ENCODE measurements around the gene NELL1.

The NELL1 gene

DNA sequence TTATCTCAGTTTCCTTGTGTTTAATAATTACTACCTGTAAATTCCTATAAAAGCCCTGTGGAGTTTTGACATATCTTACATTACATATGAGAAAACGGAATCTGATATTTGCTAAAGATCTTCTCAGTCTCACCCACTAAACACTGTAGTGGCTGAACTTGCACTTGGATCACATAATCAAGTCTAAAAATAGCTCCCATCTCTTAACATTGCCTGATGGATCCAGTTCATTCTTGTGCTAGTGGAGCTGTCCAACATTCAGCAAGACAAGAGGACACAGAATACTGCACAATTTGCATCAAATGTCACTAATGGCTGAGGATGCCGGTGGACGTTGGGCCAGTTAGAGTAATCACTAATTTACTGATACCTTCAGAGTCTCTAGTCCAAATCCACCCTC, 953.6 kb downstream of the NELL1 start:
- no peak overlapping the region for H3K4me3 ChIP-seq (ENCODE audit: control insufficient read depth, low read depth, low read length)
- TF ChIP-seq, protein P1, sequence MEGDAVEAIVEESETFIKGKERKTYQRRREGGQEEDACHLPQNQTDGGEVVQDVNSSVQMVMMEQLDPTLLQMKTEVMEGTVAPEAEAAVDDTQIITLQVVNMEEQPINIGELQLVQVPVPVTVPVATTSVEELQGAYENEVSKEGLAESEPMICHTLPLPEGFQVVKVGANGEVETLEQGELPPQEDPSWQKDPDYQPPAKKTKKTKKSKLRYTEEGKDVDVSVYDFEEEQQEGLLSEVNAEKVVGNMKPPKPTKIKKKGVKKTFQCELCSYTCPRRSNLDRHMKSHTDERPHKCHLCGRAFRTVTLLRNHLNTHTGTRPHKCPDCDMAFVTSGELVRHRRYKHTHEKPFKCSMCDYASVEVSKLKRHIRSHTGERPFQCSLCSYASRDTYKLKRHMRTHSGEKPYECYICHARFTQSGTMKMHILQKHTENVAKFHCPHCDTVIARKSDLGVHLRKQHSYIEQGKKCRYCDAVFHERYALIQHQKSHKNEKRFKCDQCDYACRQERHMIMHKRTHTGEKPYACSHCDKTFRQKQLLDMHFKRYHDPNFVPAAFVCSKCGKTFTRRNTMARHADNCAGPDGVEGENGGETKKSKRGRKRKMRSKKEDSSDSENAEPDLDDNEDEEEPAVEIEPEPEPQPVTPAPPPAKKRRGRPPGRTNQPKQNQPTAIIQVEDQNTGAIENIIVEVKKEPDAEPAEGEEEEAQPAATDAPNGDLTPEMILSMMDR (IDR thresholded peaks at IDR 0.05; ENCODE audit: control insufficient read depth, insufficient read depth, low read depth, low read length, missing control alignments), result no peak
- DNase-seq (ENCODE audit: low read depth), result no peak
